WI38 (cell line): ENCODE measurements around the gene MOCOS.
"Not testable (repeated sequence)": the region's sequence is repeated elsewhere in the genome, so short reads cannot be mapped to it uniquely, and the experiment has no call there.

ENCODE experiments used
- H3K4me3 ChIP-seq: 2 replicates; pipeline ENCODE4 v1.5.1; 2011; ENCODE audit warnings: low read depth, mild to moderate bottlenecking, control low read depth, low read length
- CTCF ChIP-seq: IDR thresholded peaks from 2 replicates; pipeline ENCODE4 v1.5.1; 2012; ENCODE audit warnings: low read depth, mild to moderate bottlenecking, control low read depth, low read length

The MOCOS gene

GRCh38 chr18:36201765-36202164 lies 14.5 kb downstream of the MOCOS start:
- no peak overlapping the region for H3K4me3 ChIP-seq
- no peak for TF ChIP-seq CTCF

GRCh38 chr18:36203360-36203895 lies 16.1 kb downstream of the MOCOS start:
- TF ChIP-seq CTCF, result no peak

GRCh38 chr18:36205166-36205565 lies 17.9 kb downstream of the MOCOS start:
- TF ChIP-seq CTCF, result no peak
- H3K4me3 ChIP-seq, result no peak overlapping the region

More at GRCh38 chr18:36203360-36203895, 16.1 kb downstream of the MOCOS start:
- H3K4me3 ChIP-seq, result no peak overlapping the region

GRCh38 chr18:36207303-36207702 lies 20.0 kb downstream of the MOCOS start:
- TF ChIP-seq CTCF, result no peak
- no peak overlapping the region for H3K4me3 ChIP-seq

GRCh38 chr18:36207969-36208368 lies 20.7 kb downstream of the MOCOS start:
- H3K4me3 ChIP-seq, result not testable (repeated sequence)

GRCh38 chr18:36211612-36212065 lies 24.3 kb downstream of the MOCOS start:
- H3K4me3 ChIP-seq, result no peak overlapping the region
- no peak for TF ChIP-seq CTCF

GRCh38 chr18:36212301-36213171 lies 25.2 kb downstream of the MOCOS start:
- no peak overlapping the region for H3K4me3 ChIP-seq
- TF ChIP-seq CTCF, result no peak

- TF ChIP-seq CTCF, result no peak
- no peak overlapping the region for H3K4me3 ChIP-seq
Observed at GRCh38 chr18:36214811-36215210, 27.5 kb downstream of the MOCOS start.
